Left lobe of liver (tissue), 2 donors: ENCODE measurements around the gene PCDHA13. TPM values are rescaled to one million over a fixed set of nuclear protein-coding genes. Genes with fewer than 3 reads are reported as not detected.
A peak's percentile ranks its signal among the peaks of the same experiment; 100 is the strongest.
"Not testable (repeated sequence)": the region's sequence is repeated elsewhere in the genome, so short reads cannot be mapped to it uniquely, and the experiment has no call there.

ENCODE experiments used
- ATAC-seq: fragments of 200-7000 bp; cut with Tn5 transposase; one replicate; pipeline ENCODE4 v1.9.1; 2020; ENCODE audit warnings: mild to moderate bottlenecking, moderate library complexity
- DNase-seq: peaks from one replicate; pipeline ENCODE4 v3.0.0-alpha.2; 2020; ENCODE audit warnings: low spot score
- total RNA-seq: library from RNA; stranded (reverse); gene quantifications from one replicate; pipeline ENCODE4 v1.2.1, GENCODE V29; 2021
- donor health status: DM: no; HTN: no; CAD: no; lungs with moderate emphysema.
- donor health status: DM: no; HTN: yes; CAD: no.

Gene PCDHA13
- total RNA-seq, 1 donor from 2014 or later, result 0.28 TPM

DNA sequence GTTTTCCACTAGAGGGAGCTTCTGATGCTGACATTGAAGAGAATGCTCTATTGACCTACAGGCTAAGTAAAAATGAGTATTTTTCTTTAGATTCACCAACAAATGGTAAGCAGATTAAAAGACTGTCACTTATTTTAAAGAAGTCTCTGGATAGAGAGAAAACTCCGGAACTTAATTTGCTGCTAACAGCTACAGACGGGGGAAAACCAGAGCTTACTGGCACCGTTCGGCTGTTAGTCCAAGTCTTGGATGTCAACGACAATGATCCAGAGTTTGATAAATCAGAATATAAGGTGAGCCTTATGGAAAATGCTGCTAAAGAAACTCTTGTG, 12.4 kb upstream of the PCDHA13 start:
- ATAC-seq (no peak), DNase-seq (no peak)

DNA sequence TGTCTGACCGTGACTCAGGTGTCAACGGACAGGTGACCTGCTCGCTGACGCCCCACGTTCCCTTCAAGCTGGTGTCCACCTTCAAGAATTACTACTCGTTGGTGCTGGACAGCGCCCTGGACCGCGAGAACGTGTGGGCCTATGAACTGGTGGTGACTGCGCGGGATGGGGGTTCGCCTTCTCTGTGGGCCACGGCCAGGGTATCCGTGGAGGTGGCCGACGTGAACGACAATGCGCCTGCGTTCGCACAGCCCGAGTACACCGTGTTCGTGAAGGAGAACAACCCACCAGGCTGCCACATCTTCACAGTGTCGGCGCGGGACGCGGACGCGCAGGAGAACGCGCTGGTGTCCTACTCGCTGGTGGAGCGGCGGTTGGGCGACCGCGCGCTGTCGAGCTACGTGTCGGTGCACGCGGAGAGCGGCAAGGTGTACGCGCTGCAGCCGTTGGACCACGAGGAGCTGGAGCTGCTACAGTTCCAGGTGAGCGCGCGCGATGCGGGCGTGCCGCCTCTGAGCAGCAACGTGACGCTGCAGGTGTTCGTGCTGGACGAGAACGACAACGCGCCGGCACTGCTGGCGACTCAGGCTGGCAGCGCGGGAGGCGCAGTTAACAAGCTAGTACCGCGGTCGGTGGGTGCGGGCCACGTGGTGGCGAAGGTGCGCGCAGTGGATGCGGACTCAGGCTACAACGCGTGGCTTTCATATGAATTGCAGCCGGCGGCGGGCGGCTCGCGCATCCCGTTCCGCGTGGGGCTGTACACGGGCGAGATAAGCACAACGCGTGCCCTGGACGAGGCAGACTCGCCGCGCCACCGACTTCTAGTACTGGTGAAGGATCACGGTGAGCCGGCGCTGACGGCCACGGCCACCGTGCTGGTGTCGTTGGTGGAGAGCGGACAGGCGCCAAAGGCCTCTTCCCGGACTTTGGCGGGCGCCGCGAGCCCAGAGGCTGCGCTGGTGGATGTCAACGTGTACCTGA, 11.4 kb upstream of the PCDHA13 start:
- ATAC-seq (no peak), DNase-seq (no peak)

- DNase-seq (no peak), ATAC-seq (no peak)
Measured at GRCh38 chr5:140875085-140876065, 6.5 kb upstream of the PCDHA13 start, which contains the start of gene PCDHA12. PCDHA12 (plus strand) TSS chr5:140875308; CDS start chr5:140875473, 165 bp downstream.

- not testable (repeated sequence) for DNase-seq
Measured at GRCh38 chr5:140876541-140877261, 5.2 kb upstream of the PCDHA13 start.

GRCh38 chr5:140877262-140877581, 4.7 kb upstream of the PCDHA13 start:
- ATAC-seq (no peak), DNase-seq (no peak)

More at GRCh38 chr5:140876541-140877261, 5.2 kb upstream of the PCDHA13 start:
- not testable (repeated sequence) for ATAC-seq

GRCh38 chr5:140882591-140882899, 621 bp downstream of the PCDHA13 start:
- DNase-seq, result no peak
- peak; percentile 59 for ATAC-seq

DNA sequence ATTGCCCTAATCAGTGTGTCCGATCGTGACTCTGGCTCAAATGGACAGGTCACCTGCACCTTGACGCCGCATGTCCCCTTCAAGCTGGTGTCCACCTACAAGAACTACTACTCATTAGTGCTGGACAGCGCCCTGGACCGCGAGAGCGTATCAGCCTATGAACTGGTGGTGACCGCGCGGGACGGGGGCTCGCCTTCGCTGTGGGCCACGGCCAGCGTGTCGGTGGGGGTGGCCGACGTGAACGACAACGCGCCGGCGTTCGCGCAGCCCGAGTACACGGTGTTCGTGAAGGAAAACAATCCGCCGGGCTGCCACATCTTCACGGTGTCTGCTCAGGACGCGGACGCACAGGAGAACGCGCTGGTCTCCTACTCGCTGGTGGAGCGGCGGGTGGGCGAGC, 1.4 kb downstream of the PCDHA13 start:
- DNase-seq, result no peak

DNA sequence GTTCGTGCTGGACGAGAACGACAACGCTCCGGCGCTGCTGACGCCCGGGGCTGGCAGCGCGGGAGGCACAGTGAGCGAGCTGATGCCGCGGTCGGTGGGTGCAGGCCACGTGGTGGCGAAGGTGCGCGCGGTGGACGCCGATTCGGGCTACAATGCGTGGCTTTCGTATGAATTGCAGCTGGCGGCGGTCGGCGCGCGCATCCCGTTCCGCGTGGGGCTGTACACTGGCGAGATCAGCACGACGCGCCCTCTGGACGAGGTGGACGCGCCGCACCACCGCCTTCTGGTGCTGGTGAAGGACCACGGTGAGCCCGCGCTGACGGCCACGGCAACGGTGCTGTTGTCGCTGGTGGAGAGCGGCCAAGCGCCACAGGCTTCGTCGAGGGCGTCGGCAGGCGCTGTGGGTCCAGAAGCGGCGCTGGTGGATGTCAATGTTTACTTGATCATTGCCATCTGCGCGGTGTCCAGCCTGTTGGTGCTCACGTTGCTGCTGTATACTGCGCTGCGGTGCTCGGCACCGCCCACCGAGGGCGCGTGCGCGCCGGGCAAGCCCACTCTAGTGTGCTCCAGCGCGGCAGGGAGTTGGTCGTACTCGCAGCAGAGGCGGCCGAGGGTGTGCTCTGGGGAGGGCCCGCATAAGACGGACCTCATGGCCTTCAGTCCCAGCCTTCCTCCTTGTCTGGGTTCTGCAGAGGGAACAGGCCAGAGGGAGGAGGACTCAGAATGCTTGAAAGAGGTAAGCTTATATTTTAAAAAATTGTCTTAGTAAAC, 2.2 kb downstream of the PCDHA13 start:
- ATAC-seq (no peak), DNase-seq (no peak)

More for the DNA sequence above, 1.4 kb downstream of the PCDHA13 start:
- no peak for ATAC-seq

- ATAC-seq, result no peak
- no peak for DNase-seq
Measured at GRCh38 chr5:140916325-140916724, 34.4 kb downstream of the PCDHA13 start.

- no peak for ATAC-seq
Measured at GRCh38 chr5:140923601-140924000, 41.7 kb downstream of the PCDHA13 start.

GRCh38 chr5:140925806-140926442, 44.0 kb downstream of the PCDHA13 start, which contains the start of gene PCDHAC1:
PCDHAC1 (plus strand) TSS chr5:140926299; CDS start chr5:140926893, 594 bp downstream.
- DNase-seq, result no peak
- ATAC-seq, result peak; percentile 77

More at GRCh38 chr5:140923601-140924000, 41.7 kb downstream of the PCDHA13 start:
- DNase-seq, result no peak

DNA sequence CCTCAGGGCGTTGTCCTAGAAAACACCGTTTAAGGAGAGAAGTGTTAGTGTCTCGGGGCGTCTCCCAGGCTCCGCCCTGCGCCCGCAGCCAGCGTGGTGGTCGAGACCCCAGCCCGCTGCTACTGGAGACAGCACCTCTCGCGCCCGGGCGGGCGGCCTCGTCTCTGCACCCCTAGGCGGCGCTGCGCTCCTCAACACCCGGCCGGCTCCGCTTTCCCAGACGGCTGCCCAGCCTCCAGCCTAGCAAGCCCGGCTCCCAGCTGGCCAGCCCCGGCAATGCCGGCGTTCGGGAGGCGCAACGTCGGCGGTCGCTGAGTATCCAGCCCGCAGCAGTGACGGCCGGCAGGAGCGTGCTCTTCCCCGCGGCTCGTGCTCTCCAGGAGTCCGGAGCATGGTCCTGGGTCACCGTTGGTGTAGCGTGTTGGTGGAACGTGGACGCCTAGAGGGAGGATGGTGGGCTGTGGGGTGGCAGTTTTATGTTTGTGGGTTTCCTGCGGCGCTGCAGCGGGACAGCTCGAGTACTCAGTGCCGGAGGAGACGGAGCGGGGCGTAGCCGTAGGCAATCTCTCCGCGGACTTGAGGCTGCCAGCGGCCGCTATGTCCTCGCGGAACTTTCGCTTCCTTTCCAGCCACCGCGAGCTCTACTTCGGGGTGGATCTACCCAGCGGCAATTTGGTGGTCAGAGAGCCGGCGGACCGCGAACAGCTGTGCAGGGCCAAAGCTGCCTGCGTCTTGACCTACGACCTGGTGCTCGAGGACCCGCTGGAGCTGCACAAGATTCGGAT, 44.7 kb downstream of the PCDHA13 start:
- DNase-seq (peak; percentile 71), ATAC-seq (peak; percentile 97)

DNA sequence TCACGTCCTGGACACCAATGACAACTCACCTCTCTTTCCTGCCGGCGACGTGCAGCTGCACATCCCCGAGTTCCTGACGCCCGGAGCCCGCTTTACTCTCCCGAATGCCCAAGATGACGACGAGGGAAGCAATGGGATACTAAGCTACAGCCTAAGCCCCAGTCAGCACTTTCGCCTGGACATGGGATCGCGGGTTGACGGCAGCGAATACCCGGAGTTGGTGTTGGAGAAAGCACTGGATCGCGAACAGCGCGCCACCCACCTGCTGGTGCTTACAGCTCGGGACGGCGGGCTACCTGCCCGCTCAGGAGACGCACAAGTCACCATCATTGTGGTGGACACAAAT, 45.3 kb downstream of the PCDHA13 start:
- no peak for DNase-seq
- ATAC-seq, result peak; percentile 5

Other genes with a start within 250 kb of the PCDHA13 start
- gene CD14, start 248.9 kb upstream of the PCDHA13 start, total RNA-seq, result 211 TPM
- gene TMCO6, start 242.7 kb upstream of the PCDHA13 start, total RNA-seq, result 15.6 TPM
- 50.5 TPM for gene NDUFA2, start 234.5 kb upstream of the PCDHA13 start, total RNA-seq
- 25.4 TPM for gene IK, start 234.3 kb upstream of the PCDHA13 start, total RNA-seq
- gene WDR55, start 217.2 kb upstream of the PCDHA13 start, total RNA-seq, result 17.8 TPM
- 1.8 TPM for gene DND1, start 208.5 kb upstream of the PCDHA13 start, total RNA-seq
- gene HARS1, start 190.8 kb upstream of the PCDHA13 start, total RNA-seq, result 48.9 TPM
- 12.4 TPM for gene HARS2, start 190.7 kb upstream of the PCDHA13 start, total RNA-seq
- gene ZMAT2, start 181.7 kb upstream of the PCDHA13 start, total RNA-seq, result 18.0 TPM
- not detected for gene PCDHA1, start 96.0 kb upstream of the PCDHA13 start, total RNA-seq
- not detected for gene PCDHA2, start 87.3 kb upstream of the PCDHA13 start, total RNA-seq
- 0.05 TPM for gene PCDHA3, start 81.1 kb upstream of the PCDHA13 start, total RNA-seq
- 0.05 TPM for gene PCDHA4, start 75.1 kb upstream of the PCDHA13 start, total RNA-seq
- gene PCDHA5, start 60.5 kb upstream of the PCDHA13 start, total RNA-seq, result not detected
- not detected for gene PCDHA6, start 54.2 kb upstream of the PCDHA13 start, total RNA-seq
- gene PCDHA7, start 47.9 kb upstream of the PCDHA13 start, total RNA-seq, result not detected
- not detected for gene PCDHA8, start 40.9 kb upstream of the PCDHA13 start, total RNA-seq
- gene PCDHA9, start 33.7 kb upstream of the PCDHA13 start, total RNA-seq, result not detected
- not detected for gene PCDHA10, start 26.2 kb upstream of the PCDHA13 start, total RNA-seq
- 0.23 TPM for gene PCDHA11, start 13.2 kb upstream of the PCDHA13 start, total RNA-seq
- 0.08 TPM for gene PCDHA12, start 6.8 kb upstream of the PCDHA13 start, total RNA-seq
- 0.28 TPM for gene PCDHAC1, start 44.2 kb downstream of the PCDHA13 start, total RNA-seq
- 0.86 TPM for gene PCDHAC2, start 84.4 kb downstream of the PCDHA13 start, total RNA-seq
- not detected for gene PCDHB1, start 169.2 kb downstream of the PCDHA13 start, total RNA-seq
- 0.08 TPM for gene PCDHB2, start 212.5 kb downstream of the PCDHA13 start, total RNA-seq
- gene PCDHB3, start 218.3 kb downstream of the PCDHA13 start, total RNA-seq, result 0.15 TPM
- gene PCDHB4, start 239.7 kb downstream of the PCDHA13 start, total RNA-seq, result 0.35 TPM